Small intestine (tissue), 7 donors: ENCODE data around the gene TMEM156. TPM values are rescaled to one million over a fixed set of nuclear protein-coding genes. Genes with fewer than 3 reads are reported as not detected.
A peak's percentile ranks its signal among the peaks of the same experiment; 100 is the strongest.

Experiments
- DNase-seq, 2 donors: peaks; one replicate each; pipeline versions ENCODE4 v3.0.0 to v3.0.0-alpha.2; 2013
- FAIRE-seq: peaks from 2 replicates; lab custom pipeline; 2012; peaks lifted over from hg19 to GRCh38; lab: Jason Lieb, UNC
- H3K27ac ChIP-seq, 3 donors: one replicate each; pipeline ENCODE4 v1.5.1; 2013; ENCODE audit warnings: low read length in 2 of 3, mild to moderate bottlenecking in 2 of 3, control low read depth in 1 of 3, inconsistent platforms in 1 of 3, low read depth in 1 of 3, moderate library complexity in 1 of 3
- H3K27me3 ChIP-seq, 3 donors: one replicate each; pipeline ENCODE4 v1.6.1; 2013; ENCODE audit warnings: low read length in 3 of 3, inconsistent platforms in 1 of 3; ENCODE audit not compliant: control insufficient read depth in 3 of 3, insufficient read depth in 3 of 3
- H3K36me3 ChIP-seq, 3 donors: one replicate each; pipeline ENCODE4 v1.6.1; 2013; ENCODE audit warnings: low read length in 3 of 3, inconsistent platforms in 1 of 3, low read depth in 1 of 3, mild to moderate bottlenecking in 1 of 3, moderate library complexity in 1 of 3; ENCODE audit not compliant: control insufficient read depth in 3 of 3, insufficient read depth in 2 of 3
- H3K4me1 ChIP-seq, 3 donors: one replicate each; pipeline ENCODE4 v1.6.1; 2013; ENCODE audit warnings: low read length in 2 of 3, inconsistent platforms in 1 of 3, low read depth in 1 of 3, mild to moderate bottlenecking in 1 of 3, moderate library complexity in 1 of 3; ENCODE audit not compliant: control insufficient read depth in 3 of 3, insufficient read depth in 2 of 3
- H3K4me3 ChIP-seq, 3 donors: one replicate each; pipeline ENCODE4 v1.5.1; 2013; ENCODE audit warnings: low read length in 3 of 3, control low read depth in 1 of 3, inconsistent platforms in 1 of 3, low read depth in 1 of 3, mild to moderate bottlenecking in 1 of 3, moderate library complexity in 1 of 3
- H3K9me3 ChIP-seq, 2 donors: one replicate each; pipeline ENCODE4 v1.6.1; 2013; ENCODE audit warnings: low read depth in 1 of 2, low read length in 1 of 2; ENCODE audit not compliant: control insufficient read depth in 2 of 2, insufficient read depth in 1 of 2
- WGBS, 3 donors: extraction: QIAGEN DNeasy Blood & Tissue Kit; methylation state at CpG; one replicate each; pipeline ENCODE4 v1.1.7; 2013; 5-methylcytosine and 5-hydroxymethylcytosine counted together
- polyA plus RNA-seq, 4 donors: library from polyadenylated mRNA; stranded (reverse) in 3 of 4; unstranded in 1 of 4; fragments of 200-250 nt in 3 of 4; fragments of 120-200 nt in 1 of 4; gene quantifications; one replicate each; pipeline versions ENCODE4 v1.2.1 to v1.2.3, GENCODE V29; 2013
- donor health status: healthy with polysubstance abuse.
- donor health status: control.
- donor health status: control.
- donor health status: Bipolar disorder and iron deficiency.
- donor health status: healthy.

The TMEM156 gene
- polyA plus RNA-seq, 4 donors, result 1.2 to 2.2 (median 1.4) TPM; not detected in 1

DNA sequence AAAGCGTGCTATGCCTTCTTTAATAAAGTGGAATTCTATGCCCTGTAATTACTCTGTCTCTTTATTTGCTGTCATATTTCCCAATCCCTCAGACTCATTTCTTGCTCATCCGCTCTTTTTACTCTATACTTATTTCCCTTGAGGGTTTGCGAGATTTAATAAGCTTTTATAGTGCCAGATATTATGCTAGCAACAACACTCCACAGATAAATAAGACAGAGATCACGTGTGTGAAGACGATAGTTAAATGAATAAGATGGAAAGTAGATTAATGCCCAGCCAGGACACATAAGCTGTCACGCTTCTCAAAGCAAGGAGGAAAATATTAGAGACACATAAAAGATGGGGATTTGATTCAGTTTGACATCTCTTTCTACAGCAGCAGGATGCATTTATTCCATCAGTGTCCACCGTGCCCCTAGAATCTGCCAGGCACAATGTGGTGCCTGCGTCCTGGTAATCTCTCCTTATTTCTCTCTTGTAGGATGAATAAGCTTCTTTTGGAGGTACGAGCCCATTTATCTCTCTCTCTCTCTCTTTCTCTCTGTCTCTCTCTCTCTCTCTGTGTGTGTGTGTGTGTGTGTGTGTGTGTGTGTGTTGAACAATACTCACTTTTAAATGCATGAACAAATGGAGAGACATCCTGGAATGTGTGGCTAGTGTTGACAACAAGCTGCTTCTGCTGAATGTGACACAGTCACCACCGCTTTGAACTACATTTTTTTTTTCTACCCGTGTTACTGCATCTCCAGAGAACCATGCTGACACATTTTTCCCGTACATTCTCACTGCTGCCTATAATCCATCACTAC is 48.2 kb downstream of the TMEM156 start:
- no peak overlapping the region for H3K27ac ChIP-seq
- no peak for FAIRE-seq
- H3K4me3 ChIP-seq, result no peak overlapping the region
- no peaks in the 10 kb centered on the region for H3K4me1 ChIP-seq
- no peak for DNase-seq
- H3K36me3 ChIP-seq, result no peaks in the 10 kb centered on the region
- WGBS, 3 donors, result 73 to 79% (median 78%) methylated on average over 12 of the region's 12 CpGs
- no peaks in the 10 kb centered on the region for H3K27me3 ChIP-seq
- H3K9me3 ChIP-seq, result no peaks in the 10 kb centered on the region

DNA sequence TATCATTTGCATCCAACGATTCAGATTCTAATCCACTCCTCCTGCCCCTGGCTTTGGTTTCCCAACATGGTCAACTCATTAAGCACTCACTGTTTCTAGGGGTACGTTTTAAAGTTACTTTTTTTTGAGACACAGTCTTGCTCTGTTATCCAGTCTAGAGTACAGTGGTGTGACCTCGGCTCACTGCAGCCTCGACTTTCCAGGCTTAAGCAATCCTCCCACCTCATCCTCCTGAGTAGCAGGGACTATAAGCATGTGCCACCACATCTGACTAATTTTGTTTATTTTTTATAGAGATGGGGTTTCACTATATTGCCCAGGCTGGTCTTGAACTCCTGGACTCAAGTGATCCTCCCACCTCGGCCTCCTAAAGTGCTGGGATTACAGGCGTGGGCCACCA is 48.9 kb downstream of the TMEM156 start:
- Histone ChIP-seq H3K36me3 (no peaks in the 10 kb centered on the region), H3K9me3 (no peaks in the 10 kb centered on the region), H3K4me1 (no peaks in the 10 kb centered on the region), H3K4me3 (no peak overlapping the region), H3K27me3 (no peaks in the 10 kb centered on the region), H3K27ac (no peak overlapping the region)
- FAIRE-seq (no peak), DNase-seq (no peak)
- 82 to 88% (median 86%) methylated on average over 6 of the region's 6 CpGs for WGBS, 3 donors

DNA sequence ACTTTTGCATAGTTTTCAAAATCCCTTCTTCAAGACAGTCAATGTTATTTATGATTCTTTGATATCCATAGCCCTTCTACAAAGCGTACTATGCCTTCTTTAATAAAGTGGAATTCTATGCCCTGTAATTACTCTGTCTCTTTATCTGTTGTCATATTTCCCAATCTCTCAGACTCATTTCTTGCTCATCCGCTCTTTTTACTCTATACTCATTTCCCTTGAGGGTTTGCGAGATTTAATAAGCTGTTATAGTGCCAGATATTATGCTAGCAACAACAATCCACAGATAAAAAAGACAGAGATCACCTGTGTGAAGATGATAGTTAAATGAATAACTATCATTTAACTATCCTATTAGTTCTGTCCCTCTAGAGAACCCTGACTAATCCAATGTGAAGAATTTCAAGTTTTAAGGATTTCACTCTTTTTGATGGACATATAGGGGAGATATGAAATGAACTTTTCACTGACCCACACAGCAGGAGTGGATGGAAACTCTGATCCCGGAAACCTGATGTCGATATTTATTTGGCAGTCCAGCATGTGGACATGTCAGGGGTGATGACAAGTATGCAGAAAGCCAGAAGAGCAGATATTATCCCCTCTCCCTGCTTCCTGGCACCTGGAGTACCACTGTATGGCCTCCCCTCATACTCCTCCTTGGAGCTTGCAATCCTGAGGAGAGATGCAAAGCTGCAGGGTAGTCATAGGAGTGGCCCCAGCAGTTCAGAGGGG is 49.7 kb downstream of the TMEM156 start:
- Histone ChIP-seq H3K4me1 (no peaks in the 10 kb centered on the region), H3K4me3 (no peak overlapping the region), H3K9me3 (no peaks in the 10 kb centered on the region), H3K27ac (no peak overlapping the region), H3K36me3 (no peaks in the 10 kb centered on the region), H3K27me3 (no peaks in the 10 kb centered on the region)
- FAIRE-seq (no peak), DNase-seq (no peak)
- 91 to 93% (median 92%) methylated on average over 5 of the region's 5 CpGs for WGBS, 3 donors

DNA sequence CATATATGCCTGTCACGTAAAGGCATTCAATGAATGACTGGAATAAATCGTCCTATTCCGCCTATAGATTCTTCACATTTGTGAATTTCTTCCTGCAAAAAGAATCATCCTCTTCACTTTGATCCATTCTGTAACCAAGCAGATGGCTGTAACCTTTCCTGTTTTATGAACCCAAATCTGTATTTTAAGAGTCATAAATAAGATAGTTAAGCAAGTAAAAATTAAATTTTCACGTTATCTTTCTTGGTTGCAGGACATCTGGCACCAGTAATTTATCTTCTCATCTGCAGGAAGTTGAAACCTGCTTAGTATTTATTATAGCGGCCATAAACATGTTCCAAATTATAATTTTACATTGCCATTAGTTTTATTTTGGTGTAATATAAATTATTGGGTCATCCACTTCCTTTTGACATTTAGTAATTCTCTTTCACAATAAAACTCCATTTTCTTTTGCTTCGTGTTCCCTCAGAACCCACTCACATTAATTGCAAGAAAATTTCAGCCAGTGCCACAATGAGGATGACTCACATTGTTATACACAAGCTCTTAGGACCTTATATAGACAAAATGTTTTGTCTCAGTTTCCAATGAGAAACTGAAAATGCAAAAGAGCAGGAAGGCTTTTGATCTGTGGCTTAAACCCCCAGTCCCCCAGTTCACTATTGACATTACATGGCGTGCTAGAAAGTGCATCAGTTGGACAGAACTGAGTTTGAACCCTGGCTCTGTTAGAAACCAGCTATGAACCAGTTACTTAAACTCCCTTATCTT is 51.1 kb downstream of the TMEM156 start:
- Histone ChIP-seq H3K4me3 (no peak overlapping the region), H3K27ac (peak overlapping the region in 1 of 3 donors; percentile 50), H3K9me3 (no peaks in the 10 kb centered on the region), H3K4me1 (no peaks in the 10 kb centered on the region), H3K36me3 (no peaks in the 10 kb centered on the region), H3K27me3 (no peaks in the 10 kb centered on the region)
- DNase-seq (no peak), FAIRE-seq (no peak)
- 57% methylated on average over 7 of the region's 7 CpGs for WGBS, 3 donors

DNA sequence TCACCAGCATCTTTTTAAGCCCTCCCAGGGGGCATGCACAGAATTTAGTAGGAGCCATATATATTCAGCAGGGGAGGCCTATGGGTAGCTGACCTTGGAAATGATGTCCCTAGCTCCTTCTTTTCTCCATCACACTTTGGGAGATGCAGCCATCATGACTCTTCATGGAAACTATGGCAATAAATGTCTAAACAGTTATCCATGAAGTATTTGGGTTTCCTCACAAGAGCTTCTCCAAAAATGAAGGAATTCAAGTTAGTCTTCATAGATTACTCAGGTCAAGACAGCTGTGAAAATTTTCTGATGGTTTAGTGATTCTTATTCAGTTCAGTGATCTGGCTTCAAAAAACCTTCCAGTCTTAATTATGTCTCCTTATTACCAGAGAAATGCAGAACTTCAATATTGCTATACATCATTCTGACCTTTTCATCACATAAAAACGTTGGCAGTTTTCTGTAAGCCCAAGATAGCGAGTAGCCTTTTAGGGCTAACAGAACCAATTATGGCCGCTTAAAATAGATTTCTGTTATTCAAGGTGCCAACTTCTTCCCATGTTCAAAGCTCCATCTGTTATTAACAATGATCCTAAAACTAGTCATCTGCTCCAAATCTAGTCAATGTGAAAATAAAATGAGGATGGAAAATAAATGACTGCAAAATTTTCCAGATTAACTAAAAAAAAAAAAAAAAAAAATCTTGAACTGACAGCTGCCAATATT is 52.5 kb downstream of the TMEM156 start:
- FAIRE-seq, result no peak
- H3K4me3 ChIP-seq, result no peak overlapping the region
- H3K4me1 ChIP-seq, result no peaks in the 10 kb centered on the region
- H3K36me3 ChIP-seq, result no peaks in the 10 kb centered on the region
- no peak for DNase-seq
- 83 to 90% (median 85%) methylated on average over 3 of the region's 3 CpGs for WGBS, 3 donors
- H3K27ac ChIP-seq, result no peak overlapping the region
- H3K27me3 ChIP-seq, result no peaks in the 10 kb centered on the region
- no peaks in the 10 kb centered on the region for H3K9me3 ChIP-seq

DNA sequence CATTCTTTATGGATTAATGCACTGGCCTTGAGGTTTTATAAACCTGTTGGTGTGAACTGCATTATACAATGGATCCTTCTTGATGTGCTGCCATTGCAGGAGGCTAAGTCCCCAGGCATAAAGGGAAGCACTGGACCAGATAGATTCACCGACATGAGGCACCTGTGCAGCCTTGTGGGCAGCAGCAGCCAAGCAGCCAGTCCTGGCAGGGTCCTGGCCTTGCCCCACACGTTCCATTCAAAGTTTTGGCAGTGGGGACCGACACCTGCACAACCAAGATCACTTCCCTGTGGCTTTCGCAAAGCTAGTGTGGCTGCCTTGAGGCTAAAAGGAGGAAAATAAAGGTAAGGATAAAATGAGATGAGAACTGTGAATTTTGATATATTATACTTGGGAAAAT is 53.1 kb downstream of the TMEM156 start:
- H3K36me3 ChIP-seq, result no peaks in the 10 kb centered on the region
- no peaks in the 10 kb centered on the region for H3K27me3 ChIP-seq
- DNase-seq, result no peak
- no peak overlapping the region for H3K4me3 ChIP-seq
- H3K9me3 ChIP-seq, result no peaks in the 10 kb centered on the region
- WGBS, 3 donors, result 88 to 93% (median 91%) methylated on average over 4 of the region's 4 CpGs
- H3K4me1 ChIP-seq, result no peaks in the 10 kb centered on the region
- H3K27ac ChIP-seq, result no peak overlapping the region
- FAIRE-seq, result no peak

DNA sequence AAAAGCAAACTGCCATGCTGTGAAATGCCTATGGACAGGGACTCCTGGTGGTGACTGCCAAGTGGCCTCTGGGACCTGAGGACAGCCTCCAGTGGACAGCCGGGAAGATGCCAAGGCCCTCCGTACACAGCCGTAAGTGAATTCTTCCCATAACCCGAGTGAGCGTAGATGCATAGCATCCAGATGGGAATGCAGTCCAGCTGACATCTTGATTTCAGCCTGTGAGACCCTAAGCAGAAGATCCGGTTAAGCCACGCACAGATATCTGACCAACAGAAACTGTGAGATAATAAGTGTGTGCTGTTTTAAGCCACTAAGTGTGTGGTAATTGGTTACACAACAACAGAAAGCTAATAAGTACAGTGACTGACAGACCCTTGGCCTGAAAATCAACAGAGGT is 55.9 kb downstream of the TMEM156 start:
- FAIRE-seq, result no peak
- DNase-seq, result no peak
- H3K36me3 ChIP-seq, result no peaks in the 10 kb centered on the region
- H3K27me3 ChIP-seq, result no peaks in the 10 kb centered on the region
- no peak overlapping the region for H3K4me3 ChIP-seq
- H3K4me1 ChIP-seq, result no peaks in the 10 kb centered on the region
- 89 to 96% (median 94%) methylated on average over 7 of the region's 7 CpGs for WGBS, 3 donors
- H3K9me3 ChIP-seq, result no peaks in the 10 kb centered on the region
- H3K27ac ChIP-seq, result no peak overlapping the region

DNA sequence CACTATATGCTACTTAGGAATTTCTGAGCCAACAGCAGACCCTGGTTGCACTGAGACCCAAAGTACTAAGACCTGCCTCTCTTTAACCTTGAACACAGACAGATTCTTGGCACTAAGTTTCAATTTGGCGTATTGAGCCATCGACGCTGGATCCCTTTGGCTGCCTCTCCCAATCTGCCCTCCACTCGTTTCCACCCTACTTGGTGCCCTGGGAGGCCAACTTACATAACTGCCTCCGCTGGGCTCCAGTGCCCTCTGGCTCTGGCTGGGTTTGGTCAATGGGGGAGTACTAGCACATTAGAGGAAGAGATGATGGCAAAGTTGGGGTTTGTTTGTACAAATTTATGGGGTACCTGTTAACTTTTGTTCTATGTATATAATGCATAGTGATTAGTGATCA is 63.5 kb downstream of the TMEM156 start:
- H3K36me3 ChIP-seq, result no peaks in the 10 kb centered on the region
- WGBS, 3 donors, result 86 to 92% (median 92%) methylated on average over 5 of the region's 5 CpGs

More for the DNA sequence above, 63.5 kb downstream of the TMEM156 start:
- FAIRE-seq, result no peak
- Histone ChIP-seq H3K4me3 (no peak overlapping the region), H3K4me1 (no peaks in the 10 kb centered on the region), H3K27ac (no peak overlapping the region), H3K9me3 (no peaks in the 10 kb centered on the region), H3K27me3 (peaks cover 0 to 2% (median 0%) of the 10 kb centered on the region in 3 donors)
- DNase-seq, result no peak
